HepG2 (cell line): Measurements from ENCODE around the gene UBE2O. TPM values are rescaled to one million over a fixed set of nuclear protein-coding genes. Genes with fewer than 3 reads are reported as not detected.

Experiments
- CHCHD3 ChIP-seq: sonication (generic); formaldehyde crosslinking; IDR thresholded peaks from 2 replicates; pipeline ENCODE4 v1.8.0; 2022; ENCODE audit warnings: mild to moderate bottlenecking, missing genetic modification reagents, moderate library complexity
- CSRNP1 ChIP-seq: sonication (generic); formaldehyde crosslinking; IDR thresholded peaks from 2 replicates; pipeline ENCODE4 v1.8.1; 2023; ENCODE audit warnings: mild to moderate bottlenecking, missing genetic modification reagents
- FOXA3 ChIP-seq: IDR thresholded peaks from 2 replicates; pipeline ENCODE4 v1.6.1; 2016; ENCODE audit warnings: missing genetic modification reagents, missing compliant biosample characterization
- HOXA5 ChIP-seq: sonication (generic); formaldehyde crosslinking; IDR thresholded peaks from 2 replicates; pipeline ENCODE4 v1.4.0; 2020; ENCODE audit warnings: missing genetic modification reagents
- IRX3 ChIP-seq: sonication (generic); formaldehyde crosslinking; IDR thresholded peaks from 2 replicates; pipeline ENCODE4 v1.8.1; 2023; ENCODE audit warnings: mild to moderate bottlenecking, low read depth, missing genetic modification reagents, borderline replicate concordance
- PATZ1 ChIP-seq: sonication (generic); formaldehyde crosslinking; IDR thresholded peaks from 2 replicates; pipeline ENCODE4 v1.4.0; 2020; ENCODE audit warnings: missing genetic modification reagents
- POGK ChIP-seq: sonication (generic); formaldehyde crosslinking; conservative IDR thresholded peaks from 2 replicates; pipeline ENCODE4 v1.8.0; 2022; ENCODE audit warnings: mild to moderate bottlenecking, moderate library complexity, missing genetic modification reagents
- PRPF4 ChIP-seq: fragments of 200-400 bp; formaldehyde crosslinking; IDR thresholded peaks from 2 replicates; pipeline ENCODE4 v1.6.1; 2016; ENCODE audit warnings: low read length, low read depth; ENCODE audit not compliant: poor library complexity, severe bottlenecking
- TEAD2 ChIP-seq: sonication (generic); formaldehyde crosslinking; IDR thresholded peaks from 2 replicates; pipeline ENCODE4 v1.9.0; 2021; ENCODE audit warnings: missing genetic modification reagents
- TRAFD1 ChIP-seq: sonication (generic); formaldehyde crosslinking; IDR thresholded peaks from 2 replicates; pipeline ENCODE4 v1.5.1; 2020; ENCODE audit warnings: missing genetic modification reagents, mild to moderate bottlenecking, borderline replicate concordance
- TSC22D2 ChIP-seq: sonication (generic); formaldehyde crosslinking; IDR thresholded peaks from 2 replicates; pipeline ENCODE4 v1.5.1; 2020; ENCODE audit warnings: missing genetic modification reagents, mild to moderate bottlenecking, borderline replicate concordance
- U2AF1 ChIP-seq: fragments of 200-400 bp; formaldehyde crosslinking; optimal IDR thresholded peaks from 2 replicates; pipeline ENCODE3; 2017; ENCODE audit warnings: mild to moderate bottlenecking, low read depth, low read length
- ZNF280D ChIP-seq: sonication (generic); formaldehyde crosslinking; IDR thresholded peaks from 2 replicates; pipeline ENCODE4 v1.5.1; 2020; ENCODE audit warnings: mild to moderate bottlenecking, missing genetic modification reagents
- ZNF34 ChIP-seq: sonication (generic); formaldehyde crosslinking; IDR thresholded peaks from 2 replicates; pipeline ENCODE4 v1.4.0; 2020; ENCODE audit warnings: mild to moderate bottlenecking, missing genetic modification reagents, borderline replicate concordance
- ZNF543 ChIP-seq: sonication (generic); formaldehyde crosslinking; IDR thresholded peaks from 2 replicates; pipeline ENCODE4 v1.4.0; 2020; ENCODE audit warnings: mild to moderate bottlenecking, missing genetic modification reagents
- ZNF567 ChIP-seq: sonication (generic); formaldehyde crosslinking; IDR thresholded peaks from 2 replicates; pipeline ENCODE4 v1.8.1; 2023; ENCODE audit warnings: mild to moderate bottlenecking, missing genetic modification reagents, borderline replicate concordance
- ZNF580 ChIP-seq: IDR thresholded peaks from 2 replicates; pipeline ENCODE4 v1.6.1; 2016; ENCODE audit warnings: low read depth, borderline replicate concordance
- ZSCAN9 ChIP-seq: IDR thresholded peaks from 2 replicates; pipeline ENCODE4 v1.6.1; 2016; ENCODE audit warnings: borderline replicate concordance
- polyA plus RNA-seq, 8 experiments: library from polyadenylated mRNA; depleted of rRNA in 3 of 8; stranded (reverse) in 7 of 8; unstranded in 1 of 8; fragments of >200 nt; fragmentation: Illumina TruSeq in 4 of 8; extraction: Trizol in 4 of 8; gene quantifications; 2 replicates each; pipeline versions ENCODE4 v1.2.1 to v1.2.3, GENCODE V29; 2011 to 2016; ENCODE audit warnings: low read depth in 4 of 8, missing spikeins in 1 of 8, mixed read lengths in 1 of 8; ENCODE audit not compliant: insufficient read depth in 1 of 8
- total RNA-seq, 5 experiments: library from RNA; depleted of rRNA; stranded (reverse); fragments of >200 nt; fragmentation: Illumina TruSeq; extraction: Trizol; gene quantifications; 2 replicates each; pipeline ENCODE4 v1.2.3, GENCODE V29; 2016; ENCODE audit warnings: low read depth in 1 of 5

Gene UBE2O
- total and polyA plus RNA-seq, 2 of the 13 experiments (the other 11 are each of a cell fraction or from before 2014, with no cell fraction given): 21.5 to 23.5 TPM

GRCh38 chr17:76379275-76379641 is 73.7 kb downstream of the UBE2O start (continued):
- TF ChIP-seq TRAFD1 (no peak), ZNF543 (no peak), PATZ1 (CRISPR knock-in tag) (no peak), PRPF4 (peak; percentile 82), TEAD2 (CRISPR knock-in tag) (no peak), ZNF580 (no peak), CHCHD3 (peak; percentile 46; the same call in 1 of the 2 replicates), ZNF567 (CRISPR knock-in tag) (no peak), ZNF34 (CRISPR knock-in tag) (no peak), U2AF1 (peak; percentile 71), CSRNP1 (CRISPR knock-in tag) (0 out of 2 replicates have a peak, but pooled peaks have one; percentile 5), POGK (CRISPR knock-in tag) (0 out of 2 replicates have a peak, but pooled peaks have one; percentile 18), ZNF280D (0 out of 2 replicates have a peak, but pooled peaks have one; percentile 2), TSC22D2 (CRISPR knock-in tag) (no peak), FOXA3 (CRISPR knock-in tag) (no peak), IRX3 (CRISPR knock-in tag) (no peak), ZSCAN9 (CRISPR knock-in tag) (0 out of 2 replicates have a peak, but pooled peaks have one; percentile 33), HOXA5 (CRISPR knock-in tag) (0 out of 2 replicates have a peak, but pooled peaks have one; percentile 11)
